Fibroblast of peridontal ligament (primary cell): ENCODE results near the gene DTWD1.
"Not testable (repeated sequence)": the region's sequence is repeated elsewhere in the genome, so short reads cannot be mapped to it uniquely, and the experiment has no call there.

Experiments used
- DNase-seq: peaks from one replicate; pipeline ENCODE4 v3.0.0-alpha.2; 2010; ENCODE audit errors: extremely low read depth

The DTWD1 gene, protein sequence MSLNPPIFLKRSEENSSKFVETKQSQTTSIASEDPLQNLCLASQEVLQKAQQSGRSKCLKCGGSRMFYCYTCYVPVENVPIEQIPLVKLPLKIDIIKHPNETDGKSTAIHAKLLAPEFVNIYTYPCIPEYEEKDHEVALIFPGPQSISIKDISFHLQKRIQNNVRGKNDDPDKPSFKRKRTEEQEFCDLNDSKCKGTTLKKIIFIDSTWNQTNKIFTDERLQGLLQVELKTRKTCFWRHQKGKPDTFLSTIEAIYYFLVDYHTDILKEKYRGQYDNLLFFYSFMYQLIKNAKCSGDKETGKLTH

DNA sequence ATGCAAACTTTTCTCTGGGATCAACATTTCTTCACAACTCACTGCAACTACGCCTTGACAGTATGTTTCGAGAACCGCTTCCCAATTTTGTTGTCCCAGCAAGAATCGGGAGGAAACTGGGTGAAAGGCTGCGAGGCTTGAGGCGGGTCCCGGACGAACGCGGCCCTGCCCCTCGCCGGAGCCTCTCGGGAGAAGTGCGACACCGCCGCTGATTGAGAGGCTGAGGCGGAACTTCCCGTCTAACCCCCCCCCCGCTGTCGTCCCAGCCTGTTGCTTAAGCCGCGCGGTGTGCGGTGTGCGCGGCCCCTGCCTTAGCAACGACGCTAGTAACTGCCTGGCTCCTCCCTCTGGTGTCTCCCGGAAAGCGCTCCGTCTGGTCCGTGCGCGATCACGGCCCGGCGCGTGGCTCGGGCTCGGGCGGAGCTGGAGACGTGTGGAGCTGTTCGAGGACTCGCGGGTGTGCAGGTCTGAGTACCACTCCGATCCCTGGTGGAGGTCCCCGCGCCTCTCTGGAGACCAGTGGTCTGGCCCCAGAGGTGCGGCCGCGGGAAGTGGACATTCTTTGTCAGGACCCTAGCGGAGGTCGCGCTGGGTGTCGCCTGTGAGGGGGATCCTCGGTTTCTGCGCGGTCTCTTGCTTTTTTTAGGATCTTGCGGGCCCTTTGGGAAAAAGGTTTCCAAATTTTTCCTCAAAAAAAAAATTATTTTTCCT, at the start of gene DTWD1, which contains the start of gene FAM227B:
Gene DTWD1, plus strand, starts transcription at position 391 of the 711 bp plus-strand sequence. CDS start 4,120 bp downstream, outside the sequence.
Gene FAM227B, minus strand, starts transcription at position 161 of the 711 bp plus-strand sequence. CDS start 5,647 bp downstream, outside the sequence.
- DNase-seq, result peak; percentile 98

- DNase-seq, result no peak
These were observed 47.4 kb upstream of the DTWD1 start for GRCh38 chr15:49573421-49573820.

- peak; percentile 21 for DNase-seq
These were observed 31.8 kb upstream of the DTWD1 start for GRCh38 chr15:49589030-49589429.

GRCh38 chr15:49592829-49593316, 28.0 kb upstream of the DTWD1 start:
- DNase-seq, result not testable (repeated sequence)

DNA sequence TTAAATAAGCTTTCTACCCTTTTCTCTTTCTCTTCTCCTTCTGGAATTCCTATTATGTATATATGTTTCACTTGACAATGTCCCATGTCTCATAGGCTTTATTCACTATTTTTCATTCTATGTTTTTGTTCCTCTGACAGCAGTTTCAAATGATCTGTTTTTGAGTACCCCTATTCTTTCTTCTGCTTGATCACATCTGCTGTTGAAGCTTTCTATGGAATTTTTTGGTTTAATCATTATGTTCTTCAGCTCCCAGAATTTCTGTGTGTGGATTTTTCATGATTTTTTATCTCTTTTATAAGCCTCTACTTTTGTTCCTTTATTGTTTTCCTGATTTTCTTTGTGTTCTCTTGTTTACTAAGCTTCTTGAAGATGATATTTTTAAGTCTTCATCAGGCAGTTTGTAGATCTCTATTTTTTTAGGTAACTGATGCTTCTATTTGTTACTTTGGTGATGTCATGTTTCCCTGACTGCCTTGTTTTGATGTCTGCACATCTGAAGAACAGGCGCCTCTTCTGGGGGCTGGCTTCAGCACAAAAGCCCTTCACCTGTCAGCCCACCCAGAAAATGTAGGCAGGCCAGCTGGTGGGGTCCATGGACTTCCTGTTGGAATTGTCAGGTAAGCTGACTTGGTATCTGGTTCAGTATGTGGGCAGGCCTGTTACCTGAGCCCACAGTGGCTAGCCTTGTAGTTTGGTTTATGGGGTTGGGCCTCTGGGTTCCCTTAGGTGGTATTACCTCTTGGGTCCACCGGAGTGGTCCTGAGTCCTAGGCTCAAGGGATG, 16.0 kb upstream of the DTWD1 start:
- DNase-seq, result no peak

GRCh38 chr15:49605588-49605987, 15.3 kb upstream of the DTWD1 start:
- DNase-seq, result no peak

DNA sequence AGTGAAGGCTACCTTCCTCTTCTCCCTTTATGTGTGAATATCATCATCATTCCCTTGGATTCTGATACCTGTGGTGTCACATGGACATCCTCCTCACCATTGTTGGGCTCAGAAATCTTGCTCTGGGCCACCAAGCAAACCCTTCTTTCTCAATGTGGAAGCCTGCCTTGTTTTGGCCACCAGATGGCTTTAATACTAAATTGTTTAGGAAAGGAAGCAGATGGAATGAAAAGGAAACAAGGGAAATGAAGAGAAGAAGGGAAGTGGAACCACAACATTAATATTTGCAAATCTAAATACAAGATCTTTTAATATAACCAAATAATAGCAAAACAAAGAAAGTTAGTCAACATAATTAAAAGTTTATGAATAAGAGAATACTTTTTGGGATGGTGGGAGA, 14.3 kb upstream of the DTWD1 start:
- DNase-seq, result peak; percentile 46

DNA sequence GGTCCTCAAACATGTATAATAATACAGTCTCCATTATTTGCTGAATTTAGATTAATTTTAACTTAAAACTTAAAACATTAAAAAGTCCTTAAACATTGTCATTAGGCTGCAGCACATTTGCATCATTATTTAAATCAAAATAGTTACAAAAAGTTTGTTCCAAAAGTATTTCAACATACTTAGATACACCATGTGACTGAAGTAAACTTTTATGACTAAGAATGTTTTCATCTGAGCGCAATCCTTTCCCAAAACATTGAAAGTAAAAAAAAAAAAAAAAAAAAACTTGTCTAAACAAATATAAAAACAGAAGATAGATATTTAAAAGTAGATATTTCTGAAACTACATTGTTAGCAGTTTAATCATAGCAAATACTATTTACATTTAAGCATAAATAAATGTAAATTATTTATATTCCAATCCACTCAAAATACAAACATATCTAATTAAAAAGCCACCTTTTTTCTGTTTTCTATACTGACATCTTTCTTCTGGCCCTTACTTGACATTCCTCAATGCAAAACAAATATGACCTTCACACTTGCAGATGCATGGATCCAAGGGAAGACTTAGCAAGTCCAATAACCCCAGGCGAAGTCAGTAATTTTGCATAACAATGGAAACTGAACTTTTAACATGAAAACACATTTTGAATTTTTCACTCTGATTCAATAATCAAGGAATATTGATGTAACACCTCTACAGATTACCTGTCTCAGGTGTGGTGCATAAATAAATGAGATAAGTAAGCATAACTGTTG, 10.5 kb upstream of the DTWD1 start:
- no peak for DNase-seq

GRCh38 chr15:49612240-49612639, 8.6 kb upstream of the DTWD1 start:
- DNase-seq, result not testable (repeated sequence)

DNA sequence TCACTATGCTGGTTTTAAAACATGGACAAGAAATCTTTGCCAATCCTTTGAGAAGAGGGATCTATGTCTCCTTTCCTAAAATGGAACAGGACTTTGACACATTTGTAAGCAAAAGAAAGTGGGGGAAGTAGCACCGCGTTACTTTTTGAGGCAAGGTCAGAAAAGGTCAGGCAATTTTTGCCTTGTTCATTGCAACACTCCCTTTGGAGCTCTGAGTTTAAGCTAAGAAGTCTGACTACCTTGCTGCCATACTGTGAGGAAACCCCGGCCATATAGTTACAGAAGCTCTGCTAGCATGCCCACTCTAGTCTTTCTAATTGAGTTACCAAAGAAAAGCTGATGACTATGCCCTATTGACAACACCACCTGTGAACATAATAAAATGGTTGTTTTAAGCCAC, 1.6 kb upstream of the DTWD1 start:
- no peak for DNase-seq

- peak; percentile 70 for DNase-seq
These were observed 649 bp upstream of the DTWD1 start for GRCh38 chr15:49620199-49620598.

- DNase-seq, result peak; percentile 56
These were observed 558 bp downstream of the DTWD1 start for GRCh38 chr15:49621401-49621811.

- DNase-seq, result peak; percentile 48
These were observed 1.0 kb downstream of the DTWD1 start for GRCh38 chr15:49621887-49622286.

- DNase-seq, result peak; percentile 60
These were observed 1.7 kb downstream of the DTWD1 start for GRCh38 chr15:49622561-49622960.

GRCh38 chr15:49624056-49624455, 3.2 kb downstream of the DTWD1 start:
- DNase-seq, result peak; percentile 93

GRCh38 chr15:49625460-49626036, 4.7 kb downstream of the DTWD1 start:
- DNase-seq, result no peak

DNA sequence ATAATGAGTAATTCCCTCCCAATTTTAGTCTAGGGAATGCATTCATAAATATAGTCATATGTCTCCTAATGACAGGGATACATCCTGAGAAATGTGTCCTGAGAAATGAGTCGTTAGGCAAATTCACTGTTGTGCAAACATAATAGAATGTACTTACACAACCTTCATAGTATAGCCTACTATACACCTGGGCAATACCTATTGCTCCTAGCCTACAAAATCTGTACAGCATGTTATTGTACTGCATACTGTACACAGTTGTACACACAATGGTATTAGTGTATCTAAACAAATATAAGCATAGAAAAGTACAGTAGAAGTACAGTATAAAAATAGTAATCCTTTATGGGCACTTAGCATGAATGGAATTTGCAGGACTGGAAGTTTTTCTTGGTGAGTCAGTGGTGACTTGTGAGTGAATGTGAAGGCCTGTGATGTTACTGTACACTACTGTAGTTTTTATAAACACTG, 6.6 kb downstream of the DTWD1 start:
- peak; percentile 92 for DNase-seq

- DNase-seq, result no peak
These were observed 7.5 kb downstream of the DTWD1 start for GRCh38 chr15:49628379-49628778.

DNA sequence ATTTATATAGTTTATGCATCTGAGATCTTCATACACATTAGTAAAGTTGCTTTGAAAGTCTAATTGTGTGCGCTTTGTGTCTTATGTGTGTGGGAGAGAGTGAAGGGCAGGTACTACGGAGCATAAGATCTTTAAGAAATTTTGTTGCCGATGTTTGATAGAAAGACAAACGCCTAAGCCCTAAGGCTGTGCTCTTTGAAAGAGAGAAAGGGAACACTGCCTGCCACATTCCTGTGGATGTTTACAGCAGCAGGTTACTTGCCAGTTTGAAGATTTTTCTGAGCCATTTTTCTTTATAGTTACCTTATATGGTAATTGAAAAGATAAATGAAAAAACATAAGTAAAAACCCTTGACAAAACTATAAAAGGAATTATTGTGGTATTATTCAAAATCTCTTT, 17.0 kb downstream of the DTWD1 start:
- peak; percentile 45 for DNase-seq

GRCh38 chr15:49644364-49644794, 23.5 kb downstream of the DTWD1 start:
- DNase-seq, result no peak

- DNase-seq, result peak; percentile 87
These were observed 24.4 kb downstream of the DTWD1 start for GRCh38 chr15:49645277-49645676.
